HG02840 (cell line): ENCODE data around the gene RGL1.

Experiments
- ATAC-seq: cut with Tn5 transposase; IDR thresholded peaks from one replicate; pipeline ENCODE4 v1.9.1; 2021; ENCODE audit warnings: mild to moderate bottlenecking, moderate library complexity, moderate number of reproducible peaks; ENCODE audit not compliant: unreplicated experiment, low FRiP score

Gene RGL1

DNA sequence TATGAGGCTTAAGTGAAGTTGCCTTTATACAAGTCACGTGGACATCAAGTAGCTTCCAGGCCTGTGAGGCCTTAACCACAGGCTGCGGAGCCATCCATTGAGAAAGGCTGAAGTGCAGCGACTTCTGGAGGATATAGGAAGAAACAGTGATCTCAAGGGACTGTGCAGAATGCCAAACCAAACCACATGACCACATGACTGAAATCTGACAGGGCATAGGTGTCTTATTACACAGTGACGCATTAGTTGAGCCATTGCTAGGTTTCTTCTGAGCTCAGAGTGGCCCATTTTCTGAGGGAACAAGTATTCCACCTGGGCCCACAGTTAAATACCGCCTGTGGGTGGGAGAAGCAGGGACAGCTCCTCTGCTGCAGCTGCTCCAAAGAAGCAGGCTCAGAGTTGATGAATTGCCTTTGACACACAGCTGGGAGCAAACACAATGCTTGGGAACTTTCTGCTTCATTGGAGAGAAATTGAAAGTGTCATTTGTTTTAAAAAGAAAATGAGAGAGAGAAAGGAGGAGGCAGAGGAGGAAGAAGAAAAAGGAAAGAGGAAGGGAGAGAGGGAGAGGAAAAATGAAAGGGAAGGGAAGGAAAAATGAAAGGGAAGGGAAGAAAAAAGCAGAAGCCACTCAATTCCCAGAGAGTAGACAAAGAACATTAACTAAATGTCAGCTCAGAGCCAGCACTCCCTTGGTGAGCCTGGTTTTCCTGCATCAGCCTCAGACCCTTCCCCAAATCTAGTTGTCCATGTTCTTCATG lies 138.2 kb downstream of the RGL1 start:
- ATAC-seq = no peak

DNA sequence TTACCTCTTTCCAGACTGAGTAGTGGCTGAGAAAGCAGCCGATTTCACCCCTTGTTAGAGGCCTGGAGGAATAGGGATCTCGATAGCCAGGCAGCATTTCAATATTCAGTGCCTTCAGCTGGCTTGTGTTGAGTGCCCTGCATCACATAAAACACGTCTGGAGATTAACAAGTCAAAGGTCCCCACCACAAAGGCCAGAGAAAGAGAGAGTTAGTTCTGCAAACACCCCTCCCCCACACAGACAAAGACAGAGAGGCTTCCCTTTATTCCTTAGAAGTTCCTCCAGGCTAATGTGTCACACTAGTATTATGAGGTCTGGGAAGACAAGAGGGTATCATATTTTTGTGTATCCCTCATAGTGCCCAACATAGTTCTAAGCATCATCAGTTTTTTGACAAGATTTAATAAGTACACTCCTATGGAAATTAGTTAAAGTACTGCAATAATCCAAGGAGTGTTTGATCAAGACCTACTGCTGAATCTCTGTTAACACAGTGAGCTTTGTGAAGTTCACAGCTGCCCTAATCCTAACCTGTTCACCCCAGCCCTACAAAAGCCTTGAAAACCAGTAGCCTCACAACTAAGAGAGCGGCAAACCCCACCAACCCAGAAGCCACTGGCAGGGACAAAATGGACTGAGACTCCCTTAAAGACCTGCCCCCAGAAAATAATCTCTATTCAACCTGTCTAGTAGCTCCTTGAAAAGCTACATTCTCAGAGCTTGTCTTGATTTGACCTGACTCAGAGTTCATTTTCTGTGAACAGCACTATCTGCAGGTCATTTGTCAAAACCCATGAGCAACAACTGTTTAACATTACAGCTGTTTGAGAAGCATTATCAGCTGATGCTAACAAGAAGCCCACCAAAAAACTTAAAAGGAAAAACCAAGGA lies 140.8 kb downstream of the RGL1 start:
- no peak for ATAC-seq

DNA sequence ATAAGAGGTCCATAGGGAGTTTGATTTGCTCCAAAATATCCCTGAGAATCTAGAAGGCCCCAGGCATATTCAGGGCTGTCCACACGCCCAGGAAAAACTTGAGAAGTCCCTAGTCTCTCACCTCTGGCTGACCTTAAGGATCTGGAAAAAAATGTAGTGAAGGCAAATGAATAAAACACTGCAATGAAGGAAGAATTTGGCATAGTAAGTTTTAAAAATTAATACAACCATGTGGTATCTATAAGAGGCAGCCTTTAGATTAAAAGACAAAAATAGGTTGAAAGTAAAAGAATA lies 141.3 kb downstream of the RGL1 start:
- no peak for ATAC-seq

DNA sequence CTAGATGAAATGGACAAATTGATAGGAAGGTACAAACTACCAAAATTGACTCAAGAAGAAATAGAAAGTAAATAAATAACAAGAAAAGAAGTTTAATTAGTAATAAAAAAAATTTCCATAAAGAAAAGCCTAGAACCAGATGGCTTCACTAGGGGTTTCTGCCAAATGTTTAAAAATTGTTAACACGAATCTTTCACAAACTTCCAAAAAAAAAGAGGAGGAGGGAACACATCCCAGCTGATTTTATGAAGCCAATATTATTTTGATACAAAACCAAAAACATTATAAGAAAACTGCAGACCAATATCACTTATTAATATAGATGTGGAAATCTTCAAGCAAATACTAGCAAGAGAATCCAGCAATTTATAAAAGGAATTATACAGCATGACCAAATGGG lies 143.1 kb downstream of the RGL1 start:
- ATAC-seq = no peak

DNA sequence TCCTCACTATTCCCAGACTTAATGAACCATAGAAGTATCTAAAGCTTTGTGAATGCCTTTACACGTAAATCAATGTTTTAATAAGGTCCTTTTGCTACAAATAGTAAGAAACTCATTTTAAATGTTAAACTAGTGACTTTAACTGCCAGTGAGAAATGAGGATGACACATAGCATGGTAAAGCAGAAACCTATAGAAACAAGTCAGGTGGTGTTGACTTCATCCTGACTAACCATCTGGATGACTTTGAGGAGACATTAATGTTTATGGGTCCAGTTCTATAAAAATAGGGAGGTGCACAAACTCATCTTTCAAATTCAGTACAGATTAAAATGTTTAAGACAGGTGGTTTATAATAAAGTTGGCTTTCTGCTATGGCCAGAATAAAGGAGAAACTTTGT lies 147.2 kb downstream of the RGL1 start:
- no peak for ATAC-seq

DNA sequence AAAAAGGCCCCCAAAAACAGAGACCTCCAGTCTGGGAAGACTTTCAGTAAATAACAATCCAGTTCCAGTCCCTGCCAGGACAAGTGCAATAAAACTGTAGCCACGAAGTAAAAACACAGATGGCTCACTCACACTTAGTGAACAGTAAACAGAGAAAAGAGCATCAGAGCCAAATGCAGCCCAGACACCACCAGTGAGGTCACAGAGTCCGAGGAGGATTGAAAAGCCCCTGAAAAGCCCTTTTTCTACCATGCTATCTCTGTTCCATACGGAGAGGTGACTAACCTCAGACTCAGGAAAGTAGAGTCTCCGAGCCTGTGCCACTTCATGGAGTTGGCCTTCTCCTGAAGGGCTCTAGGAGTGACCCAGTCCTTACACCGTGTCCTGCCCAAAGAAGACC lies 148.1 kb downstream of the RGL1 start:
- no peak for ATAC-seq

DNA sequence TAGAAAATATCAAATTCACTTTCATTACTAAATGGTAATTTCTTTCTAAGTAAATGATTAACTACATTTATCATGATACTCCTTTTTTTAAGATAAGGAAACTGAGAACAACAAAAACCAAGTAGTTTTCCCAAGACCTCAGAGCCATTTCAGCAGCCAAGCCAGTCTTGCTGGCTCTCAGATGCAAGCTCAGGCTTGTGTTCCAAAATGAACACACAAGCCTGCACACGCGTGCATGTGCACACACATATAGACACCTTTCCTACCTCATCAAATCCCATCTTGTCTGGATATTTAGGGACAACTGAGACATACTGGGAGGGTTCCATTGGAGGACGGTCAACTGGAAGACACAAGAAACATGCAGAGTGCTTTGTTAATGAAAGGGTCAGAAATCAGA lies 149.6 kb downstream of the RGL1 start:
- no peak for ATAC-seq

DNA sequence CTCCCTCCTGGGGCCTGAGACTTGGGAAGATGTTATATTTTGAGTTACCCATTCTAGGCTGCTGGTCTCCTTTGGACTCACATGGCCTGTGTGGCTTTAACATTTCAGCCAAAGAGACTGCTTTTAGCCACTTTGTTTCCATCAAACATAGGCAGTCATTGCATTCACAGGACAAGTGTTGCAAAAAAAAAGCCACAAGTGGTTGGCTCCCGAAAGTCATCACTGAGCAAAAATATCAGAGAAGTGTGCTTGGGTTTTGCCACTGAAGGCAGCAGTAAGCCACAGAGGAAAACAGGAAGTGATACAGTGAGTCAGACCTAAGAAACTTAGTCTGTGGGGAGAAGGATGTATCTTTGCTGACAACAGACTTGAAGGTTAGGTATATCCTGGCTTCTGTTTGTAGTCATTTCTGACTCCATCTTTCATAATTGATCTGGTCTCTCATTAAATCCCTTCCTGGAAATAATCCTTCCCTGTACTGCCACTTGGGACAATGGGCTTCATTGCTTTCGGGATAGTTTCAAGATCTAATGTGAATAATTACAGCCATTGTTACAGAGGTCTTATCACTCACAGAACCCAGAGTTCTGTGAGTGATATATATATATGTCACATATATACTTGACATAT lies 151.8 kb downstream of the RGL1 start:
- ATAC-seq = peak; percentile 98

DNA sequence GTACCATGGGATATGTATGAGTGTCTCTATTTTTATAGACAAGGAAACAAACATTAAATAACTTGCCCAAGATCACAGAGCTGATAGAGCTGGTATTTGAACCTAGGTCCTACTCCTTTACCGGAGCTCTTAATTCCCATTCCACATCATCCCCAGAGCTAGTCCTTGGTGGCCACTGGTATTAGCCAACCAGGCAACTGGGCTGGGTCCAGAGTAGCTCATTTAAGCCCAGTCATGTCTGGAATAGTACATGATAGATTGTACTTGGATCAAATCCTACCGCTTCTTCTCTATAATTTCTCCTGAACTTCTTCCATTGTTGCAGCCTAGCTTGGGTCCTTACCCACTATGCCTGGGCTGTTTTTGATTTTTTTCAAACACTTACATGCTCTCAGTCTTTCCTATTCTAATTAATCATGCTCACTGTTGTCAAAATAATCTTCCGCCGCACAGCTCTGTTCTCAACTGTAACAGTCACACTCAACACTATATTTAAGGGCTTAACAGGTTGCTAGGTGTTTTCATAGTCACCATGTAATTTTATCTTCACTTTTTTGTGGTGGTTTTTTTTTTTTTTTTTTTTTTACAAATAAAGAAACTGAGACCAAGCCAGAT lies 152.4 kb downstream of the RGL1 start:
- no peak for ATAC-seq

DNA sequence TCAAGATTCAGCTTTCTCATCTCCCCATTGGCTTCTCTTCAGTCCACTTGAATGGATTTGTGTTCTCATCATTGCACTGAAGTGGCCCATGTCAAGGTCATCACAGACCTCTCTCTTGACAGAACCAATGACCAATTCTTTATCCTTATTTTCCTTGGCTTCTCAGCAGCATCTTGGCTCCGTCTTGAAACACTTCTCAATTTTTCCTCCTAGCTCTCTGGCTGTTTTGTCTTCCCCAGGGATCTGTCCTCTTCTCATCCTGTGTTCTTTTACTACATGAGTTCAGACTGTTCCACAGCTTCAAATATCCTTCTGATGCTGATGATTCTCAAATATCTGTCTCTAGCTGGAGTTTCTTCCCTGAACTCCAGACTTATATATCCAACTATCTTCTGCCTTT lies 154.0 kb downstream of the RGL1 start:
- ATAC-seq = no peak

DNA sequence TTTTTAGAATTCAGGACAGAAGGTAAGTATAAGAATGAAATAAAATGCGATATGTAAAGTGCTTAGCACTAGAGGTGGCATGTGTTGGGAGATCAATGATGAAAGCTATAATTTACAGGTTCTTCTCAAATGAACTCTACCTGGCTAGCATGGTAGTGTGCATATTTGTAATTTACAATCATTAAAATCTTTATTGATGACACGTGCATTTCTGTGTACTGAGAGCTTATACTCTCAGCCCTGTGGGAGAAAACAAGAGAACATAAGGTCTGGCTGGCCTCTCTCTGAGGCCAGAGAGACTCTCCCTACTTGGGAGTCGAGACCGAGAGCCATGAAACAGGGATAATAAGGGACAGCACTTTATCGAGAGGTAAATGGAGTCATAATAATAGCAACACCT lies 156.2 kb downstream of the RGL1 start:
- ATAC-seq = no peak

DNA sequence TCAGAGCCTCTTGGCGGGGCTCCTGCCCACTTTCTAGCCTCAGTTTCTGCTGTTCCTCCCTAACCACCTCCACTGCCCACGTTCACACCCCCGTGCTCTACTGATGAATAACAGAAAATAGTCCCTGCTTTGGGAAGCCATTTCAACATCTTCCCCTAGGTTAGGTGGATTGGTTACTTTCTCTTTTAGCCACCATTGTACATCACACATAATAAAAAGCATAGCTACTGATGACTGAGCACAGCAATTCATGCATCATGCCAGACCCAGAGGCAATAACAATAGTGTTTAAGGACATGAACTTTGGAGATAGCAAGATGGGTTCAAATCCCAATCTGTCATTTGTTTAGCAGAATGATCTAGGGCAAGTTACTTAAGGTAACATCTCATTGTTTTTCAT lies 158.0 kb downstream of the RGL1 start:
- no peak for ATAC-seq

DNA sequence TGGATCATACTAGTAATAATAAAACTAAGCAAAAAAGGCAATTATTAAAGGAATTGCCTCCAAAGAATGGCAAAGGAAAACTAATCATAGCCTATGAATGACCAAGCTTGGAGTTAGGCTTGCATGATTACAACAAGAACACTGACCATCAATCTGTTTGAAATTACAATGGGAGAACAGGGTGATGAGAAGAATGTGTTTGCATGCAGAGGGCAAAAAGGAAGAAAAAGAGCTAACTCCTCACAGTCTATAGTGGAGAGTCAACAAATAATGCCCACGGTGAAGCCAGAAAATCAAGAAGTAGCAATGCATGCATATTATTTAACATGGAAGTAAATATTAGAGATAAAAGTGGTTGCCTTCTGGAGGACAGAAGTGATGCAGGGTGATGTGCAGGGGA lies 160.8 kb downstream of the RGL1 start:
- no peak for ATAC-seq

DNA sequence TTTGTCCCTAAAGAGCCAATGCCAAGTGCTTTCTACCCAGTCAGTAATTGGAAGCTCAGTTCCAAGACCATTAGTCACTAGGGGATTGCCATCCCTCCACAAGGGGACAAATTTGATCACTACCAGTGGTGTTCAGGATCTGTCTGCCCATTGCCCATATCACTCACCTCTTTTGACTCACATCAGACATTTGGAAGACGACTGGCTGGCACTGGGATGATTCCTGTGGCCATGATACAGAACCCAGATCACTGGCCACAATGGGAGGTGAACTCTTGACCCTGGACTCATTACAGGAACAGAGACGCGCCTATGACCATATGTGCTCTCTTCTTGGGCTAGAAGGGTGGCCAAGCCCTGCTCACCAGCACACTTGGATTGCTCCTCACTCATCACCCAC lies 161.6 kb downstream of the RGL1 start:
- no peak for ATAC-seq

DNA sequence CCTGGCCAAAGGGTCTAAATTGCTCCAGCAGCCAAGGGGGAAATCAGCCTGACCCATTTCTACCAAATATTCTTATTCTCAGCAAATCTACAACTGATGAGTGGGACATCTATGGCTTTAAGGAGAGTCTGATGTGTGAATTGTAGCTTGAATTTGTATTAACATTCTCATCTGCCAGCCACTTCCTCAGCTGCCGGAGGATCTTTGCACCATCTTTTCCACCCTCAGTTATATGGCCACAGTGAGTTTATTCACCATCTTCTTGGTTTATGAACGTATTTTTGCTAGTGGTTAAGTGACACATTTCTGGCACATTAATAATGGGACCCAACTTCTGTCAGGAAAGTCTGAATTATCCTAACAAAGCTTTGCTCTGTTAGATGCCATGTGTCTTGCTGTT lies 163.0 kb downstream of the RGL1 start:
- no peak for ATAC-seq

DNA sequence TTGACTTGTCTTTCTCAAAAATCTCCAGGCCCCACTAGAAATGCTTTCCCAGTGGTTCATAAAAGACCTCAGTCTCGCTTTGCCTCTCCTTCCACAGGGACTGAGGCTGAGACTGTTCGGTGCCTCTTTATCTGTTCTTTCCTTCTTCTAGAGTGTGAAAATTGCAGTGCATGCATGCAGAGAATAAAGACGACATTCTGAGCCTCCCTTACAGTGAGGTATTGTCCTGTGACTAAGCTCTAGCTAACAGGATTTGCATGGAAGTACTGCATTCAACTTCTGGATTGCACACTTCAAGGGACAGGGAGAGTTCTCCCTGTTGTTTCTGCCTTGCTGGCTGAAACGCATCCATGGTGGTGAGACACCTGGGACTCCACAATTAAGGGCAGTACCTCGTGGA lies 163.5 kb downstream of the RGL1 start:
- no peak for ATAC-seq

DNA sequence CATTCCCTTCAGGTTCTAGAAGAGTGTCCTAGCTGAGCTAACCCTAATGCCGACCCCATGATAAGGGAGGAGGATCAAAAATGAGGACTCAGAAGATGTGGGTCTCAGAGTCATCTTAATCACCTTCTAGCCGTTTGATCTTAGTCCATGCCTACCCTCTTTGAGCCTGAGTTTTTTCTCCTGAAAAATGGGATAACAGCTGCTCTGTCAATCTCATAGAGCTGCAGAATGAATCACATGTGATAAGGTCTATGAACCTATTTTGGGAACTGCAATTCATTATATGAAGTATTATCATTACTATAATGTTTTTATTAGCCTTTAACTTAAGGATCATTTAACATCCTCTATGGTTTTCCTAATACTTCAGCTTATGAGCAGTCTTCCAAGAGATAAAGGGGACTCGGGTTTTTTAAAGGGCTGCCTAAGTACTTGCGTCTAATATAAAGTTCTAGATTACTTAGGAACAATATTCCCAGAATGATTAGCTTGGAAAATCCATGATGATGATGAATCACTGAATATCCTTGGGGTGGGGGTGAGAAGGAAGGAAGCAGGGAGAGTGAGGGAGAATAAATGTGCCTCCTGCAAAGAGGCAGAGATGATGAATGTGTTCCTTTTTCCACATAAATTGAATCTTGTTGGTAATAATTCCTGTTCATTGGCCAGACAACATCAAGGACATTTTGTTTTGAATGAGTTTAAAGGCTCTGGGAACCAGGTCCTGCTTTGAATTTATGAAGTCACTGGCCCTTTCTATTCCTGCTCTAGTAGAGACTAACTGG lies 165.8 kb downstream of the RGL1 start:
- ATAC-seq = no peak

DNA sequence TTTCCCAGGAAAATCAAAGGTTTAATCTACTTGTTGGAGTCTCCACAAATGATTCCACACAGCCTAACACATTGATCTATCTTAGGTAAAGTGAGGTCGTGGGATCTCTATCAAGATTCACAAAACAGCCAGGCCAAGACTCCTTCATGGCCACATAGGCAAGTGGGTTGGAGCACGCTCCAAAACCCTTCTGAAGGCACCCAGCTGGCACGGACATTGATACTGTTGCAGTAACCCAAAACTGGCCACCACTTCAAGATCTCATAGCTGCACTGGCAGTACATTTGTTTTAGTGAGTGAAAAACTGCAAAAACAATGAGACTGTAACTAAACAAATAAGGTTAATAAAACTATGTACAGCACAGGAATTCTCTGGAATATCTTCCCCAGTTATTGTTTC lies 170.7 kb downstream of the RGL1 start:
- ATAC-seq = no peak

DNA sequence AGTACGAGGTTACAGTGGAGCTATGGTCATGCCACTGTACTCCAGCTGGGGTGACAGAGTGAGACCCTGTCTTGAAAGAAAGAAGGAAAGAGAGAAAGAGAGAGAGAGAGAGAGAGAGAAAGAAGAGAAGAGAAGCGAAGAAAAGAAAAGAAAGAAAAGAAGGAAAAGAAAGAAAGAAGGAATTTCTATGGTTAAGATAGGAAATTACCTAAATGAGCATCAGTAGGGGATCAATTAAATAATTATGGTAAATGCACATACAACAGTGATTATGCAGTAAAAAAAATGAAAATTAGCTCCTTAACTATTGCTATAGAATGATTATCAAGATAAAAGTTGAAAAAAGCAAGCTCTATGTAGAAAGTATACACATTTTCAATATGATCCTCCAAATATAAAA lies 172.8 kb downstream of the RGL1 start:
- no peak for ATAC-seq
